HEK293T (cell line): ENCODE measurements around the gene CNTN6.

Source experiments
- CTCF ChIA-PET: fragments of 350-600 bp; formaldehyde crosslinking; extraction: SDS; loops from one replicate; lab custom pipeline; 2021; ENCODE audit warnings: antibody characterized with exemption, inconsistent platforms; lab: Yijun Ruan, JAX
- POLR2A ChIA-PET: fragments of 350-600 bp; formaldehyde crosslinking; extraction: SDS; loops from one replicate; lab custom pipeline; 2020; ENCODE audit warnings: antibody characterized with exemption, inconsistent platforms; lab: Yijun Ruan, JAX
- DNase-seq: peaks from one replicate; pipeline ENCODE4 v3.0.0; 2012; ENCODE audit warnings: mixed read lengths; ENCODE audit errors: extremely low spot score
- ARNT ChIP-seq: fragments of 450-650 bp; IDR thresholded peaks from 2 replicates; pipeline ENCODE4 v1.6.1; 2017; ENCODE audit warnings: mild to moderate bottlenecking
- BHLHE40 ChIP-seq: fragments of 450-650 bp; IDR thresholded peaks from 2 replicates; pipeline ENCODE4 v1.6.1; 2016; ENCODE audit warnings: mild to moderate bottlenecking, moderate library complexity, borderline replicate concordance
- CTBP1 ChIP-seq: fragments of 450-650 bp; IDR thresholded peaks from 2 replicates; pipeline ENCODE4 v1.6.1; 2016; ENCODE audit warnings: borderline replicate concordance
- ELF4 ChIP-seq: fragments of 450-650 bp; IDR thresholded peaks from 2 replicates; pipeline ENCODE4 v1.6.1; 2017; ENCODE audit warnings: antibody characterized with exemption
- FOXA1 ChIP-seq: fragments of 450-650 bp; IDR thresholded peaks from 2 replicates; pipeline ENCODE4 v1.6.1; 2016; ENCODE audit warnings: mild to moderate bottlenecking
- FOXK2 ChIP-seq: fragments of 450-650 bp; IDR thresholded peaks from 2 replicates; pipeline ENCODE4 v1.6.1; 2016; ENCODE audit warnings: mild to moderate bottlenecking
- FOXM1 ChIP-seq: fragments of 450-650 bp; IDR thresholded peaks from 2 replicates; pipeline ENCODE4 v1.6.1; 2017; ENCODE audit warnings: mild to moderate bottlenecking, borderline replicate concordance
- HDGF ChIP-seq: fragments of 450-650 bp; IDR thresholded peaks from 2 replicates; pipeline ENCODE4 v1.6.1; 2017; ENCODE audit warnings: antibody characterized with exemption, borderline replicate concordance
- L3MBTL2 ChIP-seq: fragments of 450-650 bp; conservative IDR thresholded peaks from 2 replicates; pipeline ENCODE4 v1.6.1; 2016; ENCODE audit warnings: mild to moderate bottlenecking
- LEF1 ChIP-seq: fragments of 450-650 bp; IDR thresholded peaks from 2 replicates; pipeline ENCODE4 v1.6.1; 2017; ENCODE audit warnings: mild to moderate bottlenecking, borderline replicate concordance
- NFRKB ChIP-seq: fragments of 450-650 bp; IDR thresholded peaks from 2 replicates; pipeline ENCODE4 v1.6.1; 2016; ENCODE audit warnings: mild to moderate bottlenecking, moderate library complexity
- PKNOX1 ChIP-seq: fragments of 450-650 bp; IDR thresholded peaks from 2 replicates; pipeline ENCODE4 v1.6.1; 2016
- SP1 ChIP-seq: fragments of 450-650 bp; IDR thresholded peaks from 2 replicates; pipeline ENCODE4 v1.6.1; 2017
- SUZ12 ChIP-seq: fragments of 450-650 bp; IDR thresholded peaks from 2 replicates; pipeline ENCODE4 v1.6.1; 2016; ENCODE audit warnings: mild to moderate bottlenecking
- TARDBP ChIP-seq: fragments of 450-650 bp; IDR thresholded peaks from 2 replicates; pipeline ENCODE4 v1.6.1; 2016
- ZNF384 ChIP-seq: fragments of 450-650 bp; IDR thresholded peaks from 2 replicates; pipeline ENCODE4 v1.6.1; 2016

CNTN6 gene

GRCh38 chr3:1235526-1236120 is 142.8 kb downstream of the CNTN6 start:
- CTCF ChIA-PET, result no interaction called here
- POLR2A ChIA-PET, result no interaction called here
- DNase-seq, result no peak
- TF ChIP-seq BHLHE40, result no peak
- TF ChIP-seq CTBP1, result no peak
- TF ChIP-seq TARDBP, result no peak
- no peak for TF ChIP-seq L3MBTL2
- TF ChIP-seq SP1, result no peak
- TF ChIP-seq ZNF384, result no peak
- no peak for TF ChIP-seq FOXA1
- TF ChIP-seq HDGF, result no peak

- DNase-seq, result no peak
- ChIA-PET POLR2A (no interaction called here), CTCF (no interaction called here)
- TF ChIP-seq FOXM1 (no peak), FOXK2 (no peak), SUZ12 (no peak), HDGF (no peak), TARDBP (no peak)
Observed at GRCh38 chr3:1251282-1252060, 158.6 kb downstream of the CNTN6 start.

- CTCF ChIA-PET, result no interaction called here
Observed at GRCh38 chr3:1252061-1252430, 159.2 kb downstream of the CNTN6 start.

GRCh38 chr3:1262246-1262645 is 169.4 kb downstream of the CNTN6 start:
- no peak for DNase-seq

More at GRCh38 chr3:1252061-1252430, 159.2 kb downstream of the CNTN6 start:
- DNase-seq, result no peak
- no peak for TF ChIP-seq FOXM1
- TF ChIP-seq ELF4, result no peak
- TF ChIP-seq LEF1, result no peak
- no peak for TF ChIP-seq FOXA1
- no peak for TF ChIP-seq CTBP1
- no peak for TF ChIP-seq ZNF384
- POLR2A ChIA-PET, result no interaction called here

GRCh38 chr3:1263121-1263520 is 170.3 kb downstream of the CNTN6 start:
- no peak for DNase-seq
- ChIA-PET CTCF (no interaction called here), POLR2A (no interaction called here)
- TF ChIP-seq SUZ12 (no peak), SP1 (no peak), FOXA1 (no peak), TARDBP (no peak), FOXM1 (no peak), BHLHE40 (no peak), ARNT (no peak), HDGF (no peak), CTBP1 (no peak)

More at GRCh38 chr3:1262246-1262645, 169.4 kb downstream of the CNTN6 start:
- TF ChIP-seq NFRKB, result no peak
- no peak for TF ChIP-seq LEF1
- no peak for TF ChIP-seq PKNOX1
- no peak for TF ChIP-seq ELF4
- TF ChIP-seq ZNF384, result no peak
- no peak for TF ChIP-seq TARDBP
- TF ChIP-seq SP1, result no peak
- no peak for TF ChIP-seq FOXK2
- no peak for TF ChIP-seq BHLHE40
- TF ChIP-seq L3MBTL2, result no peak
- no peak for TF ChIP-seq FOXM1
- no peak for TF ChIP-seq HDGF
- TF ChIP-seq SUZ12, result no peak
- no peak for TF ChIP-seq ARNT
- CTCF ChIA-PET, result no interaction called here
- POLR2A ChIA-PET, result no interaction called here

- TF ChIP-seq ZNF384 (no peak), FOXM1 (no peak), CTBP1 (no peak), BHLHE40 (no peak), ELF4 (no peak), PKNOX1 (no peak), ARNT (no peak)
Observed at GRCh38 chr3:1269808-1270207, 177.0 kb downstream of the CNTN6 start.

More at GRCh38 chr3:1269808-1270207, 177.0 kb downstream of the CNTN6 start:
- ChIA-PET POLR2A (no interaction called here), CTCF (interaction anchor here (0.6 kb wide), 1 partner anchor 644 kb away, joined by 3 read pairs; no protein-coding TSS in a partner anchor)
- no peak for DNase-seq
